GM23338 (cell line): ENCODE measurements around the gene BTBD9. TPM values are rescaled to one million over a fixed set of nuclear protein-coding genes. Genes with fewer than 3 reads are reported as not detected.

Source experiments
- ATAC-seq: fragments of 200-7000 bp; cut with Tn5 transposase; 3 replicates; pipeline ENCODE4 v1.9.1; 2020
- DNase-seq: peaks from one replicate; pipeline ENCODE4 v3.0.0-alpha.2; 2015; ENCODE audit warnings: low spot score
- H2AFZ ChIP-seq: fragments of 200-600 bp; sonication (generic); 2 replicates; pipeline ENCODE4 v1.8.0; 2016; ENCODE audit warnings: antibody characterized with exemption, mild to moderate bottlenecking, moderate library complexity
- H3F3A ChIP-seq: fragments of 200-600 bp; sonication (generic); replicated peaks from 2 replicates; pipeline ENCODE4 v1.8.0; 2017; ENCODE audit warnings: antibody characterized with exemption, mixed run types, low read depth
- H3K27ac ChIP-seq: fragments of 200-600 bp; sonication (generic); 2 replicates; pipeline ENCODE4 v1.6.1; 2016; ENCODE audit warnings: low read depth
- H3K27me3 ChIP-seq: fragments of 200-600 bp; sonication (generic); 2 replicates; pipeline ENCODE4 v1.8.0; 2016; ENCODE audit warnings: mild to moderate bottlenecking, mixed run types, moderate library complexity; ENCODE audit not compliant: insufficient read depth
- H3K36me3 ChIP-seq: fragments of 200-600 bp; sonication (generic); 2 replicates; pipeline ENCODE4 v1.8.0; 2016; ENCODE audit warnings: mild to moderate bottlenecking; ENCODE audit not compliant: insufficient read depth
- H3K4me1 ChIP-seq: fragments of 200-600 bp; sonication (generic); 2 replicates; pipeline ENCODE4 v1.8.0; 2016; ENCODE audit warnings: mild to moderate bottlenecking, moderate library complexity; ENCODE audit not compliant: insufficient read depth
- H3K4me2 ChIP-seq: fragments of 200-600 bp; sonication (generic); 2 replicates; pipeline ENCODE4 v1.7.1; 2017; ENCODE audit warnings: mixed run types
- H3K4me3 ChIP-seq: fragments of 200-600 bp; sonication (generic); 2 replicates; pipeline ENCODE4 v1.6.1; 2016; ENCODE audit warnings: mixed run types
- H3K79me2 ChIP-seq: fragments of 200-600 bp; sonication (generic); replicated peaks from 2 replicates; pipeline ENCODE4 v1.8.0; 2017; ENCODE audit warnings: mild to moderate bottlenecking; ENCODE audit not compliant: insufficient read depth
- H3K9me2 ChIP-seq: fragments of 200-600 bp; sonication (generic); 2 replicates; pipeline ENCODE4 v1.8.0; 2017; ENCODE audit not compliant: insufficient read depth
- H4K20me1 ChIP-seq: fragments of 200-600 bp; sonication (generic); replicated peaks from 2 replicates; pipeline ENCODE4 v1.8.0; 2017; ENCODE audit warnings: mild to moderate bottlenecking; ENCODE audit not compliant: insufficient read depth
- H3K27ac Mint-ChIP-seq: 2 replicates; pipeline ENCODE4 v1.8.0; 2020; ENCODE audit warnings: inconsistent platforms, mild to moderate bottlenecking, moderate library complexity, mixed read lengths
- H3K27me3 Mint-ChIP-seq: 3 replicates; pipeline ENCODE4 v1.8.0; 2022; ENCODE audit warnings: low read depth, mild to moderate bottlenecking, moderate library complexity, mixed read lengths, inconsistent platforms; ENCODE audit not compliant: insufficient read depth, poor library complexity
- H3K36me3 Mint-ChIP-seq: 3 replicates; pipeline ENCODE4 v1.8.0; 2021; ENCODE audit warnings: low read depth, mild to moderate bottlenecking, inconsistent platforms, moderate library complexity, mixed read lengths
- H3K4me1 Mint-ChIP-seq: 3 replicates; pipeline ENCODE4 v1.8.0; 2020; ENCODE audit warnings: mild to moderate bottlenecking, inconsistent platforms, mixed read lengths
- H3K4me3 Mint-ChIP-seq: 3 replicates; pipeline ENCODE4 v1.8.0; 2021; ENCODE audit warnings: moderate library complexity, mild to moderate bottlenecking, inconsistent platforms, mixed read lengths
- H3K9me3 Mint-ChIP-seq: 3 replicates; pipeline ENCODE4 v1.8.0; 2020; ENCODE audit warnings: moderate library complexity, mild to moderate bottlenecking, inconsistent platforms, mixed read lengths
- CREB1 ChIP-seq: fragments of 250-450 bp; sonication (Bioruptor Pico); IDR thresholded peaks from 2 replicates; pipeline ENCODE4 v1.5.0; 2020; ENCODE audit warnings: low read depth, mild to moderate bottlenecking, moderate library complexity
- EZH2 ChIP-seq: fragments of 200-600 bp; sonication (generic); IDR thresholded peaks from one replicate; pipeline ENCODE4 v1.8.0; 2017; ENCODE audit warnings: antibody characterized with exemption, mild to moderate bottlenecking, low read depth; ENCODE audit not compliant: unreplicated experiment
- JUNB ChIP-seq: IDR thresholded peaks from one replicate; pipeline ENCODE4 v1.6.1; 2016; ENCODE audit warnings: antibody characterized with exemption; ENCODE audit not compliant: unreplicated experiment
- STAT1 ChIP-seq: IDR thresholded peaks from one replicate; pipeline ENCODE4 v1.6.1; 2016; ENCODE audit warnings: antibody characterized with exemption; ENCODE audit not compliant: unreplicated experiment
- ZNF462 ChIP-seq: fragments of 250-450 bp; sonication (Bioruptor Pico); IDR thresholded peaks from 2 replicates; pipeline ENCODE4 v1.5.0; 2020; ENCODE audit warnings: mild to moderate bottlenecking, moderate library complexity
- polyA plus RNA-seq: library from polyadenylated mRNA; unstranded; fragments of >200 nt; fragmentation: Nextera tagmentation; extraction: Ambion mirVana; gene quantifications from 2 replicates; pipeline ENCODE4 v1.2.1, GENCODE V29; 2016
- total RNA-seq: library from RNA; depleted of rRNA; stranded (reverse); fragments of >200 nt; shearing (Covaris generic); gene quantifications from 2 replicates; pipeline ENCODE4 v1.2.3, GENCODE V29; 2014
- TF ChIP-seq, protein P1 (sequence below): IDR thresholded peaks from 2 replicates; pipeline ENCODE4 v1.6.1; 2016; ENCODE audit warnings: antibody characterized with exemption

Gene BTBD9
- total and polyA plus RNA-seq, 2 experiments from 2014 or later = 4.2 to 5.3 TPM

- Histone ChIP-seq H3K27me3 (no peaks in the 10 kb centered on the region), H2AFZ (no peak overlapping the region), H3K36me3 (no peaks in the 10 kb centered on the region; the same call in 1 of the 2 replicates), H3K4me2 (no peak overlapping the region), H3K9me2 (no peaks in the 10 kb centered on the region; the same call in none of the 2 replicates), H3K27ac (no peak overlapping the region), H3F3A (no peaks in the 10 kb centered on the region), H3K4me3 (no peak overlapping the region), H3K4me1 (peaks cover 11% of the 10 kb centered on the region), H4K20me1 (no peaks in the 10 kb centered on the region), H3K79me2 (no peaks in the 10 kb centered on the region)
- no peak for ATAC-seq
- no peak for DNase-seq
- Mint-ChIP-seq H3K4me1 (peaks cover 33% of the 10 kb centered on the region), H3K27ac (no peak overlapping the region), H3K9me3 (no peaks in the 10 kb centered on the region), H3K36me3 (no peaks in the 10 kb centered on the region), H3K4me3 (no peak overlapping the region), H3K27me3 (no peaks in the 10 kb centered on the region)
- no peak for TF ChIP-seq CREB1 (CRISPR knock-in tag)
Measured at GRCh38 chr6:38282911-38283310, 356.8 kb downstream of the BTBD9 start.

- peaks cover 33% of the 10 kb centered on the region for H3K4me1 Mint-ChIP-seq
- ATAC-seq = peak; percentile 55
- no peak for DNase-seq
- Histone ChIP-seq H4K20me1 (no peaks in the 10 kb centered on the region), H3F3A (no peaks in the 10 kb centered on the region), H3K9me2 (no peaks in the 10 kb centered on the region; the same call in none of the 2 replicates), H3K4me1 (peaks cover 11% of the 10 kb centered on the region), H3K4me2 (no peak overlapping the region), H3K4me3 (no peak overlapping the region), H2AFZ (no peak overlapping the region), H3K36me3 (no peaks in the 10 kb centered on the region; the same call in 1 of the 2 replicates), H3K79me2 (no peaks in the 10 kb centered on the region), H3K27ac (no peak overlapping the region), H3K27me3 (no peaks in the 10 kb centered on the region)
- TF ChIP-seq, protein P1, sequence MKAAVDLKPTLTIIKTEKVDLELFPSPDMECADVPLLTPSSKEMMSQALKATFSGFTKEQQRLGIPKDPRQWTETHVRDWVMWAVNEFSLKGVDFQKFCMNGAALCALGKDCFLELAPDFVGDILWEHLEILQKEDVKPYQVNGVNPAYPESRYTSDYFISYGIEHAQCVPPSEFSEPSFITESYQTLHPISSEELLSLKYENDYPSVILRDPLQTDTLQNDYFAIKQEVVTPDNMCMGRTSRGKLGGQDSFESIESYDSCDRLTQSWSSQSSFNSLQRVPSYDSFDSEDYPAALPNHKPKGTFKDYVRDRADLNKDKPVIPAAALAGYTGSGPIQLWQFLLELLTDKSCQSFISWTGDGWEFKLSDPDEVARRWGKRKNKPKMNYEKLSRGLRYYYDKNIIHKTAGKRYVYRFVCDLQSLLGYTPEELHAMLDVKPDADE = no peak
- TF ChIP-seq STAT1 (no peak), ZNF462 (CRISPR knock-in tag) (no peak), EZH2 (no peak), JUNB (no peak)
- no peak overlapping the region for H3K27ac Mint-ChIP-seq
- no peaks in the 10 kb centered on the region for H3K36me3 Mint-ChIP-seq
- no peak overlapping the region for H3K4me3 Mint-ChIP-seq
- no peaks in the 10 kb centered on the region for H3K9me3 Mint-ChIP-seq
- H3K27me3 Mint-ChIP-seq = no peaks in the 10 kb centered on the region
Measured at GRCh38 chr6:38281126-38281525, 358.6 kb downstream of the BTBD9 start.
